Measurements from ENCODE around the gene SLC25A30. TPM values are rescaled to one million over a fixed set of nuclear protein-coding genes. Genes with fewer than 3 reads are reported as not detected.

Gene SLC25A30, protein sequence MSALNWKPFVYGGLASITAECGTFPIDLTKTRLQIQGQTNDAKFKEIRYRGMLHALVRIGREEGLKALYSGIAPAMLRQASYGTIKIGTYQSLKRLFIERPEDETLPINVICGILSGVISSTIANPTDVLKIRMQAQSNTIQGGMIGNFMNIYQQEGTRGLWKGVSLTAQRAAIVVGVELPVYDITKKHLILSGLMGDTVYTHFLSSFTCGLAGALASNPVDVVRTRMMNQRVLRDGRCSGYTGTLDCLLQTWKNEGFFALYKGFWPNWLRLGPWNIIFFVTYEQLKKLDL
- total RNA-seq (2.9 TPM), polyA plus RNA-seq (5.9 TPM)
- long read RNA-seq, donor 1: 0 reads
- long read RNA-seq, donor 2: 0 reads
- long read RNA-seq, donor 3: 0 reads
- long read RNA-seq, donor 4: 0 reads
- long read RNA-seq, donor 5, partial matches to known transcripts: 0 of 1 reads
- long read RNA-seq, donor 5, other reads (novel, unspliced or antisense): 0 of 1 reads
- long read RNA-seq, donor 6: 0 reads
- long read RNA-seq, donor 7: 0 reads
- long read RNA-seq, donor 8: 0 reads
- long read RNA-seq, donor 9: 0 reads
- long read RNA-seq, donor 10, partial matches to known transcripts: 0 of 1 reads
- long read RNA-seq, donor 10, other reads (novel, unspliced or antisense): 0 of 1 reads

DNA sequence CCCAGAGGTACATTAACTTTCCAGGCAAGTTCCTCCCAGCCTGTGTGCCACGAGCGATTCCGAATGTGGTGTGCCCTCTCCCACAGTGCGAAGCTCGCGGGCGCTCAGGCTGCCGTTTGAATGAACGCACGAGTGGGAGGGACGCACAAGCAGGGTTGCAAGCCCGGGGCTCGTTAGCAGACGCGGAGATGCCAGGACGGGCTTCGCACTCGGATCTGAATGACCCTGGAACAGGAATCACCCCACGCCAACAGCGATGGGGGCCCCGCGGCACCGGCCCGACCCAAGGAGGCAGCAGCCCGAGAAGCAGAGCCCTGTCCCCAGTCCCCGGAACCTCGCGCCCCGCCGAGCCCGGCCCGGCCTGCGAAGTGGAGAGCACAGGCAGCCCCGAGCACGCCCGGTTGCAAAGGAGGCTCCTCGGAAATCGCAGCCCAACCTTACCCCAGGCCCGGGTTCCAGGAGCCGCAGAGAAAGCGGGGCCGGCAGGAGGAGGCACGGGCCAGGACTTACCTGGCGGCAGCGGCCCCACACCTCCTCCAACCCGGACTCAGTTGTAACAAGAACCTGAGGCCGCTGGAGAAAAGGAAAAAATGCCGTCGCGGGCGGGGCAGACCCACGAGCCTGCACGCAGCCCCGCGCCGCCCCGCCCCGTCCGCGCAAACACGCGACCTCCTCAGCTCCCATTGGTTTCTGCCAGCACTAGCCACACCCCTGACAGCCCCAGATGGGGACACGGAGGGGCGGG lies at the start of gene SLC25A30:
Gene SLC25A30 (minus strand): TSS at position 584 of the 745 bp plus-strand sequence. CDS start 6,948 bp downstream, outside the sequence.
- WGBS: under 1% methylated on average over 64 of the region's 64 CpGs
- DNase-seq (ENCODE audit: low read depth in 6 of 9, low spot score in 9 of 9): peak in 7 of 9 donors; percentile 72 to 91 (median 84)

DNA sequence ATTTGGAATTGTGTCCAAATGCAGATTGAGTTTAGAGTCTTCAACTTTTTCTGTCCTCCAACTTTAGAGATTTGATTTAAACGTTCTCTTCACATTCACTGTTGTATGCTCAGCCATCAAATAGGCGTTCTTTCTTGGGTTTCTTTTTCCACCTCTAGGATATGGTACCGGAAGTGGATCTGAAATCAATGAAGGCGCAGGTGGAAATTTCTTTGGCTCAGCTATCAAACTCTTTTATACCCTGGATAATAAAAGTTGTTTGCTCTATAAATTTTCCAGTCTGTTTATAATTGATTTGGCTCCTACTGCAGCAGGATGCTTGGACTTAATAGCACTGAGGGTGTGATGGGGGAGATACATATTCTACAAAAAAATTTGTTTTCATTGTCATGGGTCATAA lies 48.2 kb upstream of the SLC25A30 start:
- Histone ChIP-seq H3K4me3 (ENCODE audit: low read length in 2 of 2) (no peak overlapping the region), H3K9me3 (ENCODE audit: control insufficient read depth in 2 of 2, insufficient read depth in 1 of 2, low read length in 1 of 2) (no peaks in the 10 kb centered on the region), H3K36me3 (ENCODE audit: control insufficient read depth in 2 of 2, insufficient read depth in 2 of 2, low read length in 1 of 2) (peaks cover 0 to 2% of the 10 kb centered on the region in 2 donors), H3K27me3 (ENCODE audit: control insufficient read depth in 2 of 2, insufficient read depth in 1 of 2, low read length in 1 of 2) (no peaks in the 10 kb centered on the region), H3K4me1 (ENCODE audit: control insufficient read depth in 2 of 2, insufficient read depth in 2 of 2, low read length in 2 of 2) (peaks cover 8% of the 10 kb centered on the region in 2 donors), H3K27ac (ENCODE audit: low read depth in 1 of 2, low read length in 1 of 2) (no peak overlapping the region)
- DNase-seq (ENCODE audit: low read depth in 6 of 9, low spot score in 9 of 9): no peak
- 92% methylated on average over 4 of the region's 4 CpGs for WGBS

More for the DNA sequence above, at the start of gene SLC25A30:
- Histone ChIP-seq H3K9me3 (ENCODE audit: control insufficient read depth in 2 of 2, insufficient read depth in 1 of 2, low read length in 1 of 2) (no peaks in the 10 kb centered on the region), H3K27ac (ENCODE audit: low read depth in 1 of 2, low read length in 1 of 2) (peak within 1 kb of the TSS; percentile 75 to 92), H3K4me1 (ENCODE audit: control insufficient read depth in 2 of 2, insufficient read depth in 2 of 2, low read length in 2 of 2) (peaks cover 0 to 13% of the 10 kb centered on the region in 2 donors), H3K4me3 (ENCODE audit: low read length in 2 of 2) (peak within 1 kb of the TSS; percentile 65 to 86), H3K36me3 (ENCODE audit: control insufficient read depth in 2 of 2, insufficient read depth in 2 of 2, low read length in 1 of 2) (no peaks in the 10 kb centered on the region), H3K27me3 (ENCODE audit: control insufficient read depth in 2 of 2, insufficient read depth in 1 of 2, low read length in 1 of 2) (peaks cover 0 to 3% of the 10 kb centered on the region in 2 donors)

DNA sequence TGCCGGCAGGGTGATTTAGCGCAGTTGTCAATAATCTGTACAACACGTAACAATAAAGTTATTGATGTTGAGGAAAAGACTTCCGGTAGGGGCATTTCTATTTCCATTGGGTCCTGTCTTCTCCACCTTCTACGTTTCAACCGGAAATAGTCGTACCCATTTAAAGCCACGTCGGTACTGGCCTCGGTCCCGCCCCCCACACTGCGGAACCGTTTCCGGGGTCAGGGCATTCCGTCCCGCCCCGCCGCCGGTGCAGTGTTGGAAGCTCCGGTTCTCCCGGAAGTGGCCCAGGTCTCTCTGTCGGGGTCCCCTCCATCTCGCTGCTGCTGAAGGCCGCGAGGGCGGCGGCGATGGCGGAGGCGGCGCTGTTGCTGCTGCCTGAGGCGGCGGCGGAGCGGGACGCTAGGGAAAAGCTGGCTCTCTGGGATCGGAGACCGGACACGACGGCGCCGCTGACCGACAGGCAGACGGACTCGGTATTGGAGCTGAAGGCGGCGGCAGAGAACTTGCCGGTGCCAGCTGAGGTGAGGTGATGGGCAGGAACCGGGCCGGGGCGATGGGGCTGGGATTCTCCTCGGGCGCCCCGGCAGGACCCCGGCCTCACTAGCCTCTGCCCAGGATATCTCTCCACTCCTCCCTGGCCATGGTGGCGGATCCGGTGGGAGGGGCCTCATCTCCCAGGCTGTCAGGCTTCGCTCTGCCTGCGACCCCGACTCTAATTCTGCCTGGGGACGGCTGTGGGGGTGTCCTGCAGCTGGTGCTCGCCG lies 46.7 kb upstream of the SLC25A30 start, which contains the start of gene COG3:
Gene COG3 (plus strand): TSS at position 253 of the 767 bp plus-strand sequence. CDS start 98 bp downstream, at position 351.
- Histone ChIP-seq H3K4me1 (ENCODE audit: control insufficient read depth in 2 of 2, insufficient read depth in 2 of 2, low read length in 2 of 2) (peaks cover 8% of the 10 kb centered on the region in 2 donors), H3K27me3 (ENCODE audit: control insufficient read depth in 2 of 2, insufficient read depth in 1 of 2, low read length in 1 of 2) (no peaks in the 10 kb centered on the region)
- under 1% methylated on average over 63 of the region's 63 CpGs for WGBS

DNA sequence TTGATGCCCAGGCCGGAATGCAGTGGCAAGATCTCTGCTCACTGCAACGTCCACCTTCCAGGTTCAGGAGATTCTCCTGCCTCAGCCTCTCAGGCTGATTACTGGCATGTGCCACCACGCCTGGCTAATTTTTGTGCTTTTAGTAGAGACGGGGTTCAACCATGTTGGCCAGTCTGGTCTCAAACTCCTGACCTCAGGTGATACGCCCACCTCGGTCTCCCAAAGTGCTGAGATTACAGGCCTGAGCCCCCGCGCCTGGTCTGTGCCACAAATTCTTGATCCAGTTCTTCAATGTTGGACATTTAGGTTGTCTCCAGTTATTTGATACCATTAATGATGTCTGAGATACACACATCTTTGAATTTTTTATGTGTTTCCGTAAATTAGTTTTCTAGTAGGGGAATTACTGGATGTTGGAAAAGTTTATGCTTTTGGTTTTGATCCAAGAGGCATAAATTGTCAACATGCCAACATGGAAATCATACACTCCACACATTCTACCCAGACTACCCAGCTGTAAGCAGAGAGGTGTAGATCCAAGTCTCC lies 46.0 kb upstream of the SLC25A30 start:
- H3K27ac ChIP-seq (ENCODE audit: low read depth in 1 of 2, low read length in 1 of 2): peak overlapping the region; percentile 78 to 88

More for the DNA sequence above, 46.7 kb upstream of the SLC25A30 start, which contains the start of gene COG3:
- peaks cover 0 to 2% of the 10 kb centered on the region in 2 donors for H3K36me3 ChIP-seq (ENCODE audit: control insufficient read depth in 2 of 2, insufficient read depth in 2 of 2, low read length in 1 of 2)
- peak; percentile 79 to 97 (median 90) for DNase-seq (ENCODE audit: low read depth in 6 of 9, low spot score in 9 of 9)
- H3K9me3 ChIP-seq (ENCODE audit: control insufficient read depth in 2 of 2, insufficient read depth in 1 of 2, low read length in 1 of 2): no peaks in the 10 kb centered on the region
- peak within 1 kb of the TSS; percentile 87 to 91 for H3K27ac ChIP-seq (ENCODE audit: low read depth in 1 of 2, low read length in 1 of 2)
- H3K4me3 ChIP-seq (ENCODE audit: low read length in 2 of 2): peak within 1 kb of the TSS; percentile 58 to 78

DNA sequence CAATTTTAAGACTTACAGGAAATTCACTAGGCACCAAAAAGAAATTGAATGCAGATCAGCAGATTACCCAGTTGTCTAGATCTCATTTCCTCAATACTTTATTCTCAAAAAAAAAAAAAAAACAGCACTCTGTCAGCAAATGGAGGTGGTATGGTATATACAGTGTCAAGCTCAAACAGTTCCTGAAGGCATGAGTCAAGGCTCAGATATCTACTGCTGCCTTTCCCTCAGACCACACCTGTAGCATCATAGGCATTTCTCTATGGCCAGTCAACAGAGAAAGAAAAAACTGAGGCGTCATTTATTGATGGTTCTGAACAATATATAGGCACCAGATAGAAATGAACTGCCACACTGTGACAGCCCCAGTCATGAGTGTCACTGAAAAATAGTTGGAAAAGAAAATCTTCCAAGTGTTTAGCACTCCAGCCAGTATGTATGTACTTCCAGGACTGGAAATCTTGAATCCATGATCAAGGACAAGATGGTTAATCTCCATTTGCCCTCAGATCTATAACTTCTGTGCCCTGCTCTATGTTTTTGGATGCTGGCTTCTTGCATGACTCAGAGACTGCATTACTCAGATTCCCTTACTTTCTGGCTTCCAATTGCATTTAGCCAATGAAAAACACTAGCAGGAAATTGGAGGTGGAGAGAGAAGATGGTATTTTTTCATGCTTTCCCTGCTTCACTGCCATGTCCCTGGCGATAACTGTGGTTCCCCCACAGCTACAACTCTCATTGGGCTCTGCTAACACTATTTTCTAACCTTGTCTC lies 38.2 kb upstream of the SLC25A30 start:
- Histone ChIP-seq H3K4me1 (ENCODE audit: control insufficient read depth in 2 of 2, insufficient read depth in 2 of 2, low read length in 2 of 2) (no peaks in the 10 kb centered on the region), H3K27ac (ENCODE audit: low read depth in 1 of 2, low read length in 1 of 2) (no peak overlapping the region), H3K9me3 (ENCODE audit: control insufficient read depth in 2 of 2, insufficient read depth in 1 of 2, low read length in 1 of 2) (peaks cover 0 to 3% of the 10 kb centered on the region in 2 donors), H3K27me3 (ENCODE audit: control insufficient read depth in 2 of 2, insufficient read depth in 1 of 2, low read length in 1 of 2) (no peaks in the 10 kb centered on the region), H3K4me3 (ENCODE audit: low read length in 2 of 2) (no peak overlapping the region), H3K36me3 (ENCODE audit: control insufficient read depth in 2 of 2, insufficient read depth in 2 of 2, low read length in 1 of 2) (no peaks in the 10 kb centered on the region)
- DNase-seq (ENCODE audit: low read depth in 6 of 9, low spot score in 9 of 9): no peak
- 96% methylated on average over 2 of the region's 2 CpGs for WGBS

More for the DNA sequence above, 46.0 kb upstream of the SLC25A30 start:
- Histone ChIP-seq H3K4me1 (ENCODE audit: control insufficient read depth in 2 of 2, insufficient read depth in 2 of 2, low read length in 2 of 2) (peaks cover 8% of the 10 kb centered on the region in 2 donors), H3K9me3 (ENCODE audit: control insufficient read depth in 2 of 2, insufficient read depth in 1 of 2, low read length in 1 of 2) (no peaks in the 10 kb centered on the region), H3K36me3 (ENCODE audit: control insufficient read depth in 2 of 2, insufficient read depth in 2 of 2, low read length in 1 of 2) (peaks cover 0 to 2% of the 10 kb centered on the region in 2 donors), H3K27me3 (ENCODE audit: control insufficient read depth in 2 of 2, insufficient read depth in 1 of 2, low read length in 1 of 2) (no peaks in the 10 kb centered on the region), H3K4me3 (ENCODE audit: low read length in 2 of 2) (peak overlapping the region; percentile 58 to 78)
- DNase-seq (ENCODE audit: low read depth in 6 of 9, low spot score in 9 of 9): no peak
- 84% methylated on average over 9 of the region's 9 CpGs for WGBS

DNA sequence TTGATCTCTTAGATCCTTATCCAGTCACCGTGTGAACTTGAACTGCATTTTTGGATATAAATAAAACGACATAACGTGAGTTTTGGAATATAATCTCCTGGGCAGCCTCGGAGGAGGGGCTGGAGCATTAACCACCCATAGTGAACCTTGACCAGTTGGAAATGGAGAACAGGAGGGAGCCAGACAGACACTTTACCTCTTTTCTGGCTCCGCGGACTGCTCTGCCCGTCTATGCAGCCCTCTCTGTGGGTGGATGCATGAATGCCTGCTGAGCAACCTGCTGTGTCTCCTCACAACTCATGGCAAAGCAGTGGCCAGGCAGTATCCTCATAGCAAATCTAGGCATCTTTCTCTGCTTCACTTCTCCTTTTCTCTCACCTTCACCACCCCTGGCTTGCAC lies 36.0 kb upstream of the SLC25A30 start:
- Histone ChIP-seq H3K4me3 (ENCODE audit: low read length in 2 of 2) (no peak overlapping the region), H3K27me3 (ENCODE audit: control insufficient read depth in 2 of 2, insufficient read depth in 1 of 2, low read length in 1 of 2) (no peaks in the 10 kb centered on the region), H3K36me3 (ENCODE audit: control insufficient read depth in 2 of 2, insufficient read depth in 2 of 2, low read length in 1 of 2) (no peaks in the 10 kb centered on the region), H3K9me3 (ENCODE audit: control insufficient read depth in 2 of 2, insufficient read depth in 1 of 2, low read length in 1 of 2) (peaks cover 0 to 3% of the 10 kb centered on the region in 2 donors), H3K27ac (ENCODE audit: low read depth in 1 of 2, low read length in 1 of 2) (no peak overlapping the region), H3K4me1 (ENCODE audit: control insufficient read depth in 2 of 2, insufficient read depth in 2 of 2, low read length in 2 of 2) (no peaks in the 10 kb centered on the region)
- WGBS: 87% methylated on average over 7 of the region's 7 CpGs
- DNase-seq (ENCODE audit: low read depth in 6 of 9, low spot score in 9 of 9): no peak

DNA sequence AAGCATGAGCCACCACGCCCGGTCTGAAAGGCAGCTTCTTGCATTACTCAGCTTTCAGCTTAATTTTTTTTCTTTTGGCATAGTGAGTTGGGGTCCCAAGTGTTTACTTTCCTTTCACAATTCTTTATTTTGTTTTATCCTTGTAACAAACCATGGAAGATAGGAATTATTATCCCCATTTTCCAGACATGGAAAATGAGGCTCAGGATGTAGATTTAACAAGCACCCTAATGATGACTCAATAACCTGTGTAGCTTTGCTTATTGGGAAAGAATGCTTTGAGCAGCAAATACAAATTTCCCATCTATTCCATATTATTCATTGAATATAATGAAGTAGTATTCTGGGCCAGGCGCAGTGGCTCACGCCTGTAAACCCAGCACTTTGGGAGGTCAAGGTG lies 33.1 kb upstream of the SLC25A30 start:
- no peak overlapping the region for H3K27ac ChIP-seq (ENCODE audit: low read depth in 1 of 2, low read length in 1 of 2)
- H3K36me3 ChIP-seq (ENCODE audit: control insufficient read depth in 2 of 2, insufficient read depth in 2 of 2, low read length in 1 of 2): no peaks in the 10 kb centered on the region
- H3K9me3 ChIP-seq (ENCODE audit: control insufficient read depth in 2 of 2, insufficient read depth in 1 of 2, low read length in 1 of 2): no peaks in the 10 kb centered on the region
- H3K4me3 ChIP-seq (ENCODE audit: low read length in 2 of 2): no peak overlapping the region
- no peaks in the 10 kb centered on the region for H3K4me1 ChIP-seq (ENCODE audit: control insufficient read depth in 2 of 2, insufficient read depth in 2 of 2, low read length in 2 of 2)
- 96% methylated on average over 4 of the region's 4 CpGs for WGBS
- no peak for DNase-seq (ENCODE audit: low read depth in 6 of 9, low spot score in 9 of 9)
- H3K27me3 ChIP-seq (ENCODE audit: control insufficient read depth in 2 of 2, insufficient read depth in 1 of 2, low read length in 1 of 2): no peaks in the 10 kb centered on the region

Measured in thymus (tissue), 14 donors.